Adipocyte (in vitro differentiated cells): ENCODE measurements around the gene DAPK3.

Experiments used
- DNase-seq: peaks from one replicate; pipeline ENCODE4 v3.0.0-alpha.2; 2015; ENCODE audit warnings: low read depth
- H3K27me3 ChIP-seq: replicated peaks from 2 replicates; pipeline ENCODE4 v1.7.0; 2013; ENCODE audit warnings: mild to moderate bottlenecking, low read length, moderate library complexity; ENCODE audit not compliant: control insufficient read depth, insufficient read depth
- H3K36me3 ChIP-seq: 2 replicates; pipeline ENCODE4 v1.7.0; 2013; ENCODE audit warnings: low read length, mild to moderate bottlenecking, moderate library complexity; ENCODE audit not compliant: control insufficient read depth, insufficient read depth, severe bottlenecking
- H3K4me1 ChIP-seq: 2 replicates; pipeline ENCODE4 v1.7.0; 2013; ENCODE audit warnings: mild to moderate bottlenecking, low read length, moderate library complexity; ENCODE audit not compliant: control insufficient read depth, insufficient read depth
- H3K4me3 ChIP-seq: 2 replicates; pipeline ENCODE4 v1.7.0; 2013; ENCODE audit warnings: mild to moderate bottlenecking, low read length, moderate library complexity
- H3K9ac ChIP-seq: 2 replicates; pipeline ENCODE4 v1.7.0; 2013; ENCODE audit warnings: mild to moderate bottlenecking, low read length, moderate library complexity
- H3K9me3 ChIP-seq: 2 replicates; pipeline ENCODE4 v1.7.0; 2013; ENCODE audit warnings: mild to moderate bottlenecking, low read length, moderate library complexity; ENCODE audit not compliant: control insufficient read depth

DAPK3 gene

DNA sequence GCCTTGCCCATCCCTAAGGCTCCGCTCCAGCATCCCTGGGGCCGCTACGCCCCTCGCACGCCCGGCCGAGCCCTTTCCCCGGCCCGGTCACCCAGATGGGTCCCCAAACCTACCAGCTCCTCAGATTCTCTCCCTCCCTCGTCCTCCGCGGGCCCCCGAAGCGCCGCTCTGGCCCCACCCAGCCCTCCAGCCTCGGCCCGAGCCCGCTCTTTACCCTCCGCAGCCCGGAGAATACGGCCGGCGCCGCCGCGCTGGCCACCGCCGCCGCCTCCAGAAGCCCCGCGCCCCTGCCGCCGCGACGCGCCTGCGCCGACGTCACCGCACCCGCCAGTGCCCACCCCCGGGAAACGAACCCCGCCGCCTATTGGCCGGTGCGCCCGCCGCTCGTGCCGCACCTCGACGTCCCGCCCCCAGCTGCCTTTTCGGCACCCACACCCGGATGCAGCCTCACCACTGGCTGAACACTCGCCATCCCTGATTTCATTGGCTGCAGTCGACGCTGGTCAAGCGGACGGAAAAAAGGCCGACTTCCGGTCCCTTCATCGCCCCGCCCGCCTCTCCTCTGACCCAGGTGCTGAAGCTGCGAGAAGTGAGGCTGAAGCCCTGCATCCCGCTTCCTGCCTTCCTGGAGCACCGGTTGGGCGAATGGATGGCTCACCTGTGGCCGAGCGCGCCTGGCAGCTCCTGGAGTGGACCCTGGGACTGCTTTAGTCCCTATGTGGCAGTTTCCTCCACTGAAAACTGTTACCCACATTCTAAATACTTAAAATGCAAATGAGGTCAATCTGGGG, at the start of gene DAPK3:
TSS of gene DAPK3 (minus strand) at position 292 of the 791 bp plus-strand sequence. CDS start 1,364 bp downstream, outside the sequence.
- H3K4me3 ChIP-seq = peak within 1 kb of the TSS; percentile 82
- peaks cover 27% of the 10 kb centered on the region for H3K4me1 ChIP-seq
- peak within 1 kb of the TSS; percentile 89 for H3K9ac ChIP-seq
- no peaks in the 10 kb centered on the region for H3K9me3 ChIP-seq
- H3K36me3 ChIP-seq = peaks cover 32% of the 10 kb centered on the region
- no peaks in the 10 kb centered on the region for H3K27me3 ChIP-seq
- DNase-seq = peak; percentile 99

DNA sequence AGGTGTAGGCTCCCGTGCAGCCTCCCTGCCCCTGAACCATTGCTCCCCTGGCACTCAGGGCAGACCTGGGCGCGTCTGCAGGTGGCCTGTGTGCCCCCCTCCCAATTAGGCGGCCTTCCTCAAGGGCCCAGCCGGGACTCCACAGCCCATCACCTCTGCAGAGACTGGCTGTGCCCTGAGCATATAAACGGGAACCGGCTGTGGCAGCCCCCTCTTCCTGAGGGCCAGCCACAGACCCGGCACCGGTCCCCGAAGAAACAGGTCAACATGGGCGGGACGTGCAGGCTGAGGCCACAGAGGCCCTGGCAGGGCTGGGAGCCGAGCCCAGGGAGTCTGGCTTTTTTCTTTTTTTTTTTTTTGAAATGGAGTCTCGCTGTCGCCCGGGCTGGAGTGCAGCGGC, 48.7 kb upstream of the DAPK3 start:
- Histone ChIP-seq H3K4me3 (no peak overlapping the region), H3K27me3 (no peaks in the 10 kb centered on the region), H3K36me3 (peaks cover 9% of the 10 kb centered on the region), H3K9me3 (no peaks in the 10 kb centered on the region), H3K4me1 (no peaks in the 10 kb centered on the region), H3K9ac (no peak overlapping the region)
- no peak for DNase-seq

- Histone ChIP-seq H3K4me1 (no peaks in the 10 kb centered on the region), H3K36me3 (peaks cover 10% of the 10 kb centered on the region)
- no peak for DNase-seq
These were observed 48.0 kb upstream of the DAPK3 start for GRCh38 chr19:4018775-4019504.

DNA sequence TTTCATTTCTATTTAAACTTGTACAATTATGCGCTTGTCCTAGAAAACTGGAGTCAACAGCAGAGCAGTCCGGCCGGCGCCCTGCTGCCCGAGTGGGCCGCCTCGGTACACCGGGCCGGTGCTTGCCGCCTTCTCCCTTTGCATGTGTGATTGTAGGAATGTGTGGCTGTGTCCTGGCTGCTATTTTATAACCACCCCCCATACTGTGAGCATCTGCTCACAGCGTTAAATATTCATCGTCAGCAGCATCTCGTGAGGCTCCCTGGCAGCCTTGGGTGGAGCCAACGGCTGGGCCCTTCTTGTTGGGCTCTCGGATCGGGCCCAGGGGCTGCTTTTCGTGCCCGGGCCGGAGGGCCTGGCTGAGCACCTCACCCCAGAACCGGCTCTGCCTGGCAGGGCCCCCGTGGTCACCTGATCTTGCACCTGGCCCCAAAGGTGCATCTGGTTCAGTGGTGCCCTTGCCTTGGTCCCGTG, 47.3 kb upstream of the DAPK3 start:
- no peaks in the 10 kb centered on the region for H3K4me1 ChIP-seq
- DNase-seq = no peak
- no peak overlapping the region for H3K9ac ChIP-seq
- H3K4me3 ChIP-seq = no peak overlapping the region
- peaks cover 18% of the 10 kb centered on the region for H3K36me3 ChIP-seq
- H3K9me3 ChIP-seq = no peaks in the 10 kb centered on the region
- H3K27me3 ChIP-seq = no peaks in the 10 kb centered on the region

More at GRCh38 chr19:4018775-4019504, 48.0 kb upstream of the DAPK3 start:
- no peak overlapping the region for H3K4me3 ChIP-seq
- no peak overlapping the region for H3K9ac ChIP-seq
- H3K9me3 ChIP-seq = no peaks in the 10 kb centered on the region
- H3K27me3 ChIP-seq = no peaks in the 10 kb centered on the region

DNA sequence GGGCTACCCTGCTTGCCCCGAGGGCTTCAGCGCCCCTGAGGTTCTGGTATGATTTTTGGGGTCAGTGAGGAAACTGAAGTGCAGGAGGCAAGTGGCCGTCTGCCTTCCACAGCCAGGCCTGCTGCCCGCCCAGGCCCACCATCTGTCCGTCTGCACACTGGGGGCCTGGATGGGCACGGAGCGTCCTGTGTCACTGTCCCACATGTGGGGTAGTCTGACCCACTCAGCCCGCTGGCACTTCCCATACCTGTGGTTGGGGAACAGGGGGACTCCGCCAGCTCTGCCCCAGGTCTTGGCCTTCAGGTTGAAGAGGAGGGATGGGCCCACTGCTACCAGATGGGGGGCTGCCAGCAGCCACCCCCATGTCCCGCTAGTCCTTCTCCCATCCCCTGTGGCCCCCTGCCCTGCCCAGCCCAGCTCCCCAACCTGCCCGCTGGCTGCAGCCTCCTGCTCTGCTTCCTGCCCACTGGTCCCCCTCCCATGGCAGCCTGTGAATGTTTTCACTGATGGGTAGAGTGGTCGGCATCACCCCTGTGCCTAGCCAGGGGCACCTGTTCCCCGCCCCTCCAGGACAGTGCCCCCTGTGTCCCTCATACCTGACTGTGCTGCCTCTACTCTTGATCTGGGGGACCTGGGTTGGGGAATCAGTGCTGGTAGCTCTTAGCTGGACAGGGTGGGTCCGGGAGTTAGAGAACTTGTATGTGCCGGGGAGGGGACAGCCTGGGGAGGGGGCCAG, 46.2 kb upstream of the DAPK3 start:
- H3K36me3 ChIP-seq = peaks cover 23% of the 10 kb centered on the region
- H3K9me3 ChIP-seq = no peaks in the 10 kb centered on the region
- no peak overlapping the region for H3K4me3 ChIP-seq
- no peaks in the 10 kb centered on the region for H3K27me3 ChIP-seq
- H3K4me1 ChIP-seq = no peaks in the 10 kb centered on the region
- H3K9ac ChIP-seq = no peak overlapping the region
- DNase-seq = no peak

DNA sequence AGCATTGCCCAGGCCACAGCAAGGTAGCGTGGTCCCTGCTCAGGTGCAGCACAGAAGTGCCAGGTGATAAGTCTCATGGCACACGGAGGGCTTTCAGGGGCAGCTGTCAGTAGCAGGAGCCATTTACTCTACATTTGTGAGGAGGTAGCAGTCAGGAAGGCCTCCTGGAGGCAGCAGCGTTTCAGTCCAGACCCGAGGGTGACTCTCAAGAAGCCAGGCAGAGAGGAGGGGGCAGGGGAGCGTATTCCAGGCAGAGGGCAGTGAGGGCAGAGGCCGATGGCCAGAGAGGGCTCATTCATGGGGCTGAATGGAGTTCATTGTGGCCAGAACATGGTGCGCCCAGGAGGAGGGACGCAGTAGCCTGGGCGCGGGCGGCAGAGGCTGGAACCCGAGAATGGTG, 45.6 kb upstream of the DAPK3 start:
- Histone ChIP-seq H3K4me1 (no peaks in the 10 kb centered on the region), H3K9ac (no peak overlapping the region), H3K36me3 (peaks cover 23% of the 10 kb centered on the region), H3K4me3 (no peak overlapping the region), H3K9me3 (no peaks in the 10 kb centered on the region), H3K27me3 (no peaks in the 10 kb centered on the region)
- no peak for DNase-seq

GRCh38 chr19:4015705-4016402, 45.0 kb upstream of the DAPK3 start:
- DNase-seq = no peak
- H3K4me3 ChIP-seq = no peak overlapping the region
- no peak overlapping the region for H3K9ac ChIP-seq
- H3K36me3 ChIP-seq = peaks cover 27% of the 10 kb centered on the region
- H3K9me3 ChIP-seq = no peaks in the 10 kb centered on the region
- no peaks in the 10 kb centered on the region for H3K27me3 ChIP-seq
- H3K4me1 ChIP-seq = peaks cover 2% of the 10 kb centered on the region

- peaks cover 5% of the 10 kb centered on the region for H3K4me1 ChIP-seq
- H3K4me3 ChIP-seq = no peak overlapping the region
- H3K9ac ChIP-seq = no peak overlapping the region
- H3K9me3 ChIP-seq = no peaks in the 10 kb centered on the region
- no peak for DNase-seq
- no peaks in the 10 kb centered on the region for H3K27me3 ChIP-seq
- H3K36me3 ChIP-seq = peaks cover 27% of the 10 kb centered on the region
These were observed 43.9 kb upstream of the DAPK3 start for GRCh38 chr19:4014541-4015491.

GRCh38 chr19:4013886-4014540, 43.1 kb upstream of the DAPK3 start:
- DNase-seq = no peak
- Histone ChIP-seq H3K36me3 (peaks cover 27% of the 10 kb centered on the region), H3K4me3 (no peak overlapping the region), H3K9me3 (no peaks in the 10 kb centered on the region), H3K9ac (no peak overlapping the region), H3K27me3 (no peaks in the 10 kb centered on the region), H3K4me1 (peaks cover 13% of the 10 kb centered on the region)
